Measurements from ENCODE around the gene RBM20.
A peak's percentile ranks its signal among the peaks of the same experiment; 100 is the strongest.
"Not testable (repeated sequence)": the region's sequence is repeated elsewhere in the genome, so short reads cannot be mapped to it uniquely, and the experiment has no call there.

The RBM20 gene

DNA sequence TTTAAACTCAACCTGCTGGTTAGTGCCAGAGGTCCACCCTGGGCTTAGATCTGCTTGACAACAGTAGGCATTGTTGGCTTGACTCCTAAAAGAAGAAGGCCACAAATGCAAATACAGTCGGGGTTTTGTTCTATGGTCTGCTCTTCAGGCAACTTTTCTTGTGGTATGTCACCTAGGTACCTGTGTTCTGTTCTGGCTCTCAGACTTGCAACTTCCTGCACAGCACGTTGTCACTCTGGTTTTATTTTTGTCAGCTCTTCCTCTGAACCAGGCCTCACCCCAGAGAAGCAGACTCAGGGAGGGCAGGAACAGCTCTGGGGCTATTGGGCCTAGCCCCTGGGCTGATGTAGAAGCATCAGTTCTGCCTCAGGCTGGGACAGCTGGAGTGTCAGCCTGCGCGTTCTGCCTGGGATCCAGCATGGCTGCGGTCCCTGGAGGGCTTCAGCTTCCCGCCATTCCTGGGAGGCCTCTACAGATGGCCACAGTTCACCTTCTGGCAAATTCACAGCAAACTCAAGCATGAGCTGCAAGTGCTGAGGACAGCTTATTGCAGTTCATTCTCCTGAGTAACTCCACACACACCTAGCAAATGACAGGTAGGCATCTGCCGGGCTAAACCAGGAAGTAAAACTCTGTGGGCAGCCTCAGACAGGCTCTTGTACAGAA, 216.6 kb downstream of the RBM20 start:
- DNase-seq = no peak

- DNase-seq = no peak
These were observed 217.3 kb downstream of the RBM20 start for GRCh38 chr10:110861476-110861875.

- no peak for DNase-seq
These were observed 218.0 kb downstream of the RBM20 start for GRCh38 chr10:110861930-110862649.

DNA sequence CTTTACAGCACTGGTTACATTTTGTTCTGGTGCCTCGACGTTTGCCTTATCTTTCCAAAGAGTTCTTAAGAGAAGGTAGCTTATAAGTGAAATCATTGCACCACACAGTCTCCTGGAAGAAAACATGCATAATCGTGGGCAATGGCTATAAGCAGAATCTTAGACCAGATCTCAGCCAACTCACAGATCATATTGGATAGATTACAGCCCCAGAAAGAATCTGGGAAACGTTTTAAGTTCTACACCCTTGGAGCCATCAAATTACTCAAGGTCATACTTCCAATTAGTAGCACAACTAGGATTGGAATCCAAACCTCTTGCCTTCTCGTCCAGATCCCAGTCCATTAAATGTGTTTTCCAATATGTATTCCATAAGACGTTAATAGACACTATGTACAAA, 218.8 kb downstream of the RBM20 start:
- no peak for DNase-seq

DNA sequence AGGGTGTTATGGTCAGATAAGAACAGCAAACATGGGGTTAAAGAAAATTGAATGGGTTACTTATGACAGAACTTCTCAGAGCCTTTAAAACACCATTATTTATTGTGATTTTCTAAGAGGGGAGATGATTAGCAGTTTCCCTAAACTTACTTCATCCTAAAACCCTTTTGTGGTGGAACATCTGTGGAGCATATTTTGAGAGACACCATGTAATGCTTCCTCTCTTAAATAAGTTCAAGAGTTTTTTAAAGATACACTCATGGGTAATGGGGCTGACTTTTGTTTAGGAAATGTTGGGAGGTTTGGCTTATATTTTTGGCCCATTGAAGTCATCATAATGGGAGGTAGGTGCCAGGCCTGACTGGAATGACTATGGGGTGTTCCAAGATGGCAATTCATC, 219.2 kb downstream of the RBM20 start:
- DNase-seq = no peak

GRCh38 chr10:110863956-110864355, 219.8 kb downstream of the RBM20 start:
- no peak for DNase-seq

- DNase-seq = no peak
These were observed 220.6 kb downstream of the RBM20 start for GRCh38 chr10:110864662-110865140.

GRCh38 chr10:110865186-110865808, 221.2 kb downstream of the RBM20 start:
- no peak for DNase-seq

GRCh38 chr10:110865809-110866482, 221.8 kb downstream of the RBM20 start:
- no peak for DNase-seq

DNA sequence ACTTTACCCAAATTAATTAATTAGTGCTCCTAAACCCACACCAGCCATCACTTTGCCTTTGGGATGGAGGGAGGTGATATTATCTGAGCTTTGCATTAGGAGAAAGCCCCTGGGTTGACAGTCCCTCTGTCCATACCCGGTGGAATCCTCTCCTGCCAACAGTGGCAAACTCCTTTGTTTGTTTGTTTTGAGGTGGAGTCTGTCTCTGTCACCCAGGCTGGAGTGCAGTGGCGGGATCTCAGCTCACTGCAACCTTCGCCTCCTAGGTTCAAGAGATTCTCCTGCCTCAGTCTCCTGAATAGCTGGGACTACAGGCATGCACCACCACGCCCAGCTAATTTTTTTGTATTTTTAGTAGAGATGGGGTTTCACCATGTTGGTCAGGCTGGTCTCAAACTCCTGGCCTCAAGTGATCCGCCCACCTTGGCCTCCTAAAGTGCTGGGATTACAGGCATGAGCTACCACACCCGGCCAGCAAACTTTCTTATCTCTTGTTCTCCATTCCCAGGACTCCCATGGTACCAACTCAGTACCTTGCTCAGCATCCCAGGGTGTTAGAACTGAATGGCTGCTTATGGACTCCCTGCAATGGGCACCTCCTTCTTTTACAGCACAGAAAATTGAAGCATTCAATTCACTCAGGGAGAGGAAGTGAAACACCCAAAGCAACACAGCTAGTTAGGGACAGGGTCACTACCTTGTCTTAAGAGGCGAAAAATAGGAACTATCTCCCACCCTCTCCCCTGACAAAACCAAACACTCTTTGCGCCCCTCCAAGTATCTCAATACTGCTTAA, 223.1 kb downstream of the RBM20 start:
- DNase-seq = not testable (repeated sequence)

DNA sequence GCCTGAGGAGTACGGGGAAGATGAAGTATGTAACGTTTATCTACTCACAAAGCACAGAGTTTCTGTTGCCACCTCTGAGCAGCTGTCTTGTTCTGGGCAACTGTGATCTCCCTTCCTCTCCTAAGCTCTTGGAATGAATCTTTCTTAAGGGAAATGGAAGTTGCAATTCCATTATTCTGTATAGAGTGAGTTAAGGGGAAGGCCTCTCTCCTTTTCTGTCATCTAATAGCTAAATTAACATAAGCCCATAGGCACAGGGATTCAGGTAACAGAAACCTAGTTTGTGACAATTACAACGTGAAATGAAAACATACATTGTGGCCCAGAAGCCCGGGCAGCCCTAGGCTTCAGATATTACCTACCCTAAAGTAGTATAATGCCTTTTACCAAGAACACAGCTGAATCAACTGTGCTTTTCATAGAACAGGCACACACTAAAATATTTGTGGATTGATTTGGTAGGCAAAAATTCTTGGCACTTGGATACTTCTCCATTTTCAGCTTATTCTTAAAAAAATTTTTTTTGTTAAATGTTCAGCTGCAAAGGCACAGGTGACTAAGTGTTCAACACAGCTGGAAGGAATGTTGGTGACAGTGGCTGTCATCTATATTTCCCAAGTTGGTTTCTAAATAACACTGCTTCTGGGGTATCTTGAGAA, 223.8 kb downstream of the RBM20 start:
- DNase-seq = no peak

- no peak for DNase-seq
These were observed 224.8 kb downstream of the RBM20 start for GRCh38 chr10:110868981-110869380.

- no peak for DNase-seq
These were observed 226.7 kb downstream of the RBM20 start for GRCh38 chr10:110870823-110871297.

DNA sequence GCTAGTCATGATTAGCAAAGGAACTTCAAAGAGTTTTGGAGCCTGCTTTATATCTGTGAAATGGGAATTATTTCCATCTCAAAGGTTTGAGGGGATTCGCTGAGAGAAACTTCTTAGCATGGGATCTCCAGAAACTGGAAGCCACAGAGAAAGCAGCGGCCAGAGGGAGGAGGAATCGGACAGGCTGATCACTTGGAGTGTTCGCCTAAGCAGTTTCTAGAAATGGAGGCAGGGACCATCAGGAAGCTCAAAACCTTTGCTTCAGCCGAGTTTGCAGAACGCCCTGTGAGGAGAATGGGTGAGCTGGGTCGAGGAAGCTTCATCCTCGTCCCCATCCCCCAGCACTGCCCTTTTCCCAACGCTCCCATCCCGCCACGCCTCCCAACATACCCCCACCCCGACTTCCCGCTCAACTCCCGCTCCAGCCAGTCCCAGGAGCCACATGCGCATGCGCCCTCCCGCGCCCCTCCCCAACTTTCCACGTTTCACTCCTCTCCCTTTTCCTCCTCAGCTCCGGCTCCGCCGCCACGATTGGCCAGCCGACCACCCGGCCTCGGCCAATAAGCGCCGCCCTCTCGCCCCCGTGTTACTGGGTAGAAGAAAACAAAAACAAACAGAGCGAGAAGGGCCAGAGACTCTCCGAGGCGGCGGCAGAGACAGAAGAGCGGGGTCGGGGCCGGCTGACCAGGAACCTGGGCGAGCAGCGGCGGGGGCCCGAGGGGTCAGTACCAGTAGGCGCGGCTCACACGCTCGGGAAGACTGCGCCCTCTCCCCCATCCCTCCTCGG, 227.4 kb downstream of the RBM20 start, which contains the start of gene PDCD4:
PDCD4 (plus strand) TSS at position 631 of the 787 bp plus-strand sequence. CDS start 4,100 bp downstream, outside the sequence.
- DNase-seq = peak; percentile 86

DNA sequence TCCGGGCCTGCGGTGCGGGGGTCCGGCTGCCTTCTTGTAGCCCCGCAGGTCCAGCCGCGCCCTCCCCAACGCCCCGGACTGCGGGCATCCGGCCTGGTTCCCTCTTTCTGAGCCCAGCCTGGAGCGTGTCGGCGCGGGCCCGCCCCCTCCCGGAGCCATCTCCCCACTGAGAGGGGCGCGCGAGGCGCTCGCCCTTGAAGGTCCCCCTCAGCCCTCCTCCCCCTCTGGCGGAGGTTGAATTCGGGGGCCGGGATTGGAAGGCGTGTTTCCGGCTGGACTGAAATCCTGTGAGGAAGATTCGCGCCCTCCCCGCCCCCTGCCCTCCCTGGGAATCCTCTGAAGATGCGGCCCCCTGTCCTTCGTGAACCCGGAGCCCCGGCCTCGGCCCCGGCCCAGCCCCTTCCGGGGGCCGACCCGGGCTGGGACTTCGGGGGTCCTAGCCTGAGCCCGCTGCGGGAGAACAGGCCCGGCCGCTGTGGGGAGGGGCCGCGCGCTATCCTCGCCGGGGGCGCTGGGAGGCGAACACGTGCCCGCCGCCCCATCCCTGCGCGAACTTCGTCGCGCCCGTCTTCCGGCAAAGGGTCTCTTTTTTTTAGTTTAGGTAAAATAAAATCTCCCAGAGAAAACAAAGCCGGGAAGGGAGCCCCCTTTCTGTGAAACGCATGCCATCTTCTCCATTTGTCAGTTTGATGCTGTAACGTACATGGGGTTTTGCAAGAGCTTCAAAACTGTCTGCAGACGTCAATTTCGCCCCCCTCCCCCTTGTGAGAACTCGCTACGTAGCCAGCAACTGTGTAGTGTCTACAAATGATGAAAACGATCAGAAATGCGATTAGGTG, 228.2 kb downstream of the RBM20 start:
- DNase-seq = peak; percentile 43

GRCh38 chr10:110872984-110873923, 229.1 kb downstream of the RBM20 start:
- no peak for DNase-seq

GRCh38 chr10:110873951-110874350, 229.8 kb downstream of the RBM20 start:
- DNase-seq = no peak

GRCh38 chr10:110876000-110876399, 231.9 kb downstream of the RBM20 start:
- no peak for DNase-seq

DNA sequence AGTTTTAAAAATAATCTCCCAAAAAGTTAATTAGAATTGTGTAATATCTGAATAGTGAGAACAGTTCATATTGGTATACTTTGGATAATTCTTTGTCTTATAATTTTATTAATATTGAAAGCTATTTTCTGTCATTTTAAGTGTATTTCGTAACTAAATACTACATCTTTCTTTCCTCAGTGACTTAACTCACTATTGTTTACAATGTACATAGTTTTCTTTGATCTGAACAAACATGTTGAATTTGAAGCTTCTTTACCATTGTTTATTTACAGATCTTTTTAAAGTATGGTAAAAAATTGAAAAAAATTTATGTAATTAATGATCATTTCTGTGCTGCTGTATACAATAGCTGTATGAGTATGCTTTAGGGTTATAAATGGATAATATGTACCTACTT, 232.7 kb downstream of the RBM20 start:
- no peak for DNase-seq
